HS-5 (cell line): ENCODE measurements around the gene NSDHL.

Experiments
- DNase-seq: peaks from one replicate; pipeline ENCODE4 v3.0.0-alpha.2; 2012; ENCODE audit warnings: low read depth

NSDHL gene

DNA sequence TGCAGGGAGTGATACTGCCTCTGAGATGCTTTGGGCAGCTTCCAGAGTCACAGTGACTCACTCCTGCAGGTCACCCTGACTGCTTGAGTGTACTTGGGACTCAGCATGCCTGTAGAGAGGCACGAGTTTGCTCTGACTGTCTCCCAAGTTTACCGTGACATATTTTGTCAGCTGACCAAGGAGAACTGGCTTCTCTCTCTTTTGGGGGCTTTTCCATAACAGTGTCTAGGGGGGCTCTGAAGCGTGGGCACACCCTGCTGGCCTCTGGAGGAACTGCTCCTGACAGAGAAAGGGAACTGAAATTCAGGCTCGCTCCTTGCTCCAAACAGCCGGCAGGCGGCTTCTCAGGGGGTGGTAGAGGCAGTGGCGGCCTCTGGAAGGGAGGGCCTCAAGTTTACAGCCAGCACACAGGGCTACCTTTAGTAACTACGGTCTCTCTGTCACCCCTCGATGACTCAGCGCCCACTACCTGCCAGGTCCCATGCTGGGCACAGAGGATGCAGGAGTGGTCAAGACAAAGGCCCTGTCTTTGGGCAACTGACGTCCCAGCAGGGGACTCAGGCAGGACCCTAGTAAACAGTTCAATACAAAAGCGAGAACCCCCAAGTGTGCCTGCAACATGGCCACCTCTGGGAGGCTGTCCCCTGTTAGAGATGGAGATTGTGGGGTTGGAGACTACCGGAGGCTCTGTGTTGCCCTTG lies 84.8 kb downstream of the NSDHL start:
- no peak for DNase-seq

DNA sequence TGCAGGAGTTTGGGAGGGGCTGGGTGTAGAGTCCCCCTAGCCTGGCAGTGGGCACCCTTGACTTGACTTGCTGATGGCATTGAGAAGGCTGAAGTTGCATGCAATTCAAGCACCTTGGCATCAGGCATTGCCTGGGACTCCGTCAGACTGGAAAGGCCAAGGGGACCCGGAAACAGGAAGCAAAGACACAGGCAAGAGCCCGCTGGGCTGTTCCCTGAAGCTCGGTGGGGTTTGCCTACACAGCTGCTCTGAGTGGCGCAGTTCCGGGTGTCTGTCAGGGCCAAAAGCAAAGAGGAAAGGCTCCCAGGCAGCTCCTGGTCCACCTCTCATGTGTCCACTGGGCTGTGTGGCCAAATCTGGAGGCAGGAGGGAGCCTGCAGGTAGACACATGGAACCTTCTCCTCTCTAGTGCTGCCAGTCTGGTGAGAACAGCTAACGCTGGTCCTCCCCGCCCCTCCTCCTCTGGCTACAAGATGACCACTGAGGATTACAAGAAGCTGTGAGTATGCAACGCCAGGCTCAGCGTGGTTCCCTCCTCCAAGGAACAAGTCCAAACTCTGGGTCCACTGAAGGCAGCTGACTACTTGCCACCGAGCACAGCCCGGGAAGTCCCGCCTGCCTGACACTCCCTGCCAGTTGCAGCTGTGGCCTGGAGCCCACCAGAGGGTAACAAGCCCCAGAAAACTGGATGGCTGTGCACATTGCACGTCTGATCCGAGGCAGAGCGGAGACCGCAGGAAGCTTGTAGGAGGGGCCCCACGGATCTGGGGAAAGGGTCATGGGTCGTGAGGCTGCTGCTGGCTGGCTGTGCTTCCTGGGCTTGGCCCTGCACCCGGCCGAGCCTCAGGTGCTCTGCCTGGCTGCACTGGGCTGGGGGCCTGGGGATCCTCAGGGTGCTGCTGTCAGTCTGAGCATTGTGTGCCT lies 87.1 kb downstream of the NSDHL start:
- DNase-seq, result no peak

DNA sequence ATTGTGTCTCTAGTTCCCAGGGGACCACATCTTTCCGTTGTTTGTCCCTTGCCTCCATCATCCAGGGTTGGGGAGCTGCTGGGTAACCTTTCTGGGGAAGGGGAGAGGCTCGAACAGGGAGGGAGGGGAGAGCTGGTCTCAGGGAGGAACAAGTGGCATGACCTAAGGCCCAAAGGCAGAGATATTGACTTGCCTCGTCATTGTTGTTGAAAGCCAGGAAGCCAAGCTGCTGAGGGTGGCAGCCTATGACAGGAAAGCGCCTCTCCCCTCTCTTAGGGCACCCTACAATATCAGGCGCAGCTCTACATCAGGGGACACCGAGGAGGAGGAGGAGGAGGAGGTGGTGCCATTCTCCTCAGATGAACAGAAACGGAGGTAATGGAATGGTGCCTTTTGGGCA lies 87.8 kb downstream of the NSDHL start:
- no peak for DNase-seq
